ENCODE data around the gene TMEM147.
A peak's percentile ranks its signal among the peaks of the same experiment; 100 is the strongest.

Gene TMEM147, protein sequence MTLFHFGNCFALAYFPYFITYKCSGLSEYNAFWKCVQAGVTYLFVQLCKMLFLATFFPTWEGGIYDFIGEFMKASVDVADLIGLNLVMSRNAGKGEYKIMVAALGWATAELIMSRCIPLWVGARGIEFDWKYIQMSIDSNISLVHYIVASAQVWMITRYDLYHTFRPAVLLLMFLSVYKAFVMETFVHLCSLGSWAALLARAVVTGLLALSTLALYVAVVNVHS

DNA sequence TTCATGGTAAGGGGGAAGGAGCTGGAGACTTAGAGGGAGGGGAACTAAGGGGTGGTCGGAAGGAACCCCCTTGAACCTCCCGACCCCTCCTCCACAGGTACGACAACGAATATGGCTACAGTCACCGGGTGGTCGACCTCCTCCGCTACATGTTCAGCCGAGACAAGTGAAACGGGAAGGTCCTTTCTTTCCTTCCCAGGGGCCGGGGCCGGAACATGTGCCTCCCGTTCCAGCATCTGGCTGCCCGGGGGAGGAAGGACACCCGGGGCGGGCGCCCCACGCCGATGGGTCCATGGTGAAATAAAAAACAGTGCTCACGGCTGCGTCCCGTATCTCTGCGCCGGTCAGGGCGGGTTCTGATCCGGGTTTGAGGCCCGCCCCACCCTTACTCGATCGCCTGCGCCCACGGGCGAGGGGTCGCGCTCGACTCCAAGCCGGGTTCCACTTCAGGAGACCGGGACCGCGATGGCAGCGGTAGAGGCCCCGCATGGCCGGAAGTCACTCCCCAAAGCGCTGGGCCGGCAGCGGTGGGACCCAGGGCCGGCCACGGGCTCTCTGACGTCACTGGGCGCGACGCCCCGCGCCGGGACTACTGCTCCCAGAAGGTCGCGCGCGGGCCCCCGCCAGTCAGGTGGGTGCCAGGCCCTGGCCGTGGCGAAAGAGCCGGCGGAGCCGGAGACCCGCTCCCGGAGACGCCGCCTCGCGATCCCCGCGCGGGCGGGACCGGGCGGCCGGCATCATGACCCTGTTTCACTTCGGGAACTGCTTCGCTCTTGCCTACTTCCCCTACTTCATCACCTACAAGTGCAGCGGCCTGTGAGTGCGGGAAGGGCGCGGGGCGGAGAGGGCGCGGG is at the start of gene TMEM147:
TSS of gene TMEM147 (plus strand) at position 626 of the 854 bp plus-strand sequence. CDS start at position 740, 114 bp downstream.
- DNase-seq: peak; percentile 74

DNA sequence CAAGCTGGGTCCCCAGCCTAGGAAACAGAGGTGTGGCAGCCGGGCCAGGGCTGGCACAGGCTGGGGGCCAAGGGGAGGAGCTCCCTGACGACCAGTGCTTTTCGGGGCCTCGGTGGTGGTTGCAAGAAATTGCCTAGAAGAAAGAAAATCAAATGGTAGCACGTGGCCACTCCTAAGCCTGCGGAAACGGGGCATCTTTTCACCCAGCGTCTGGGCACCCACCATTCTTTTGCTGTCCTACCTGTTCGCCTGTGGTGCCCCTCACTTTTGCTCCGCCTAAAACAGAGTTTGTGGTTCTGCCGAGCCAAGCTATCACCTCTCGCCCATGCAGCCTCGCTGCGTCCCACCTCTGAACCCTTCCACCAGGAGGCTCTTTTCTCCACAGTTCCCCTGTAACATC is 48.0 kb upstream of the TMEM147 start:
- DNase-seq: no peak

DNA sequence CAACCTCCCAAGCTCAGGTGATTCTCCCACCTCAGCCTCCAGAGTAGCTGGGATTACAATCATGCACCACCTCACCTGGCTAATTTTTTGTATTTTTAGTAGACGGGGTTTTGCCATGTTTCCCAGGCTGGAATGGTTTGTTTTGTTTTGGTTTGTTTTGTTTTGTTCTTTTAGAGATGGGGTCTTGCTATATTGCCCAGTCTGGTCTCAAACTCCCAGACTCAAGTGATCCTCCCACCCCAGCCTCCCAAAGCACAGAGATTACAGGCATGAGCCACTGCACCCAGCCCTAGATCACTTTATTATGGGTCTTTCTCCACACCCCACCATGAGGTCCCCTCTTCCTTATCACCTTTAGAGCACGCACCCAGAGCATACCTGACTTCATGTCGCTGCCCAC is 47.2 kb upstream of the TMEM147 start:
- DNase-seq: no peak

DNA sequence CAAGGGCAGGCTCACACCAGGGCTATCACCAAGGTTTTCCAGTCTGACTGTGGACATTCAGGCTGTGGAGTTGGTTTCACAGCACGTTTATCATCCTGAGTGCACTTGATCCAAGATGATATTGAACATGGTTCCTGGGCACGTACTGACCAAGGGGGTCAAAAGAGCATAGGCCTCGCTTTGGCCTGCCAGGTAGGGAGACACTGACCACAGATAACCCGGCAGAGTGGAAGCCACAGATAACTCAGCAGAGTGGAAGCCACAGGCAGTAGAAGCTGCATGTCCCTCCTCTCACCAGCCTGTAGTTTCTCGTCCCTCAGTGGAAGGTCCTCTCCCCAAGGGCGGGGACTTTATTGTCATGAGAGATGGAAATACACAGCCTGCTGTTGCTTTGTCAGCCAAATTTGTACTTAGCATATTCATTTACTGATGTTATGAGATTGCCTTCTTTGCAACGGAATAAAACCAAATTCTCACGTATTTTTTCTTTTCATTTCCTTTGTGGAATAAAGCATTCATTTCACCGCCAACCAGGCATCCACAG is 46.4 kb upstream of the TMEM147 start:
- DNase-seq: no peak

DNA sequence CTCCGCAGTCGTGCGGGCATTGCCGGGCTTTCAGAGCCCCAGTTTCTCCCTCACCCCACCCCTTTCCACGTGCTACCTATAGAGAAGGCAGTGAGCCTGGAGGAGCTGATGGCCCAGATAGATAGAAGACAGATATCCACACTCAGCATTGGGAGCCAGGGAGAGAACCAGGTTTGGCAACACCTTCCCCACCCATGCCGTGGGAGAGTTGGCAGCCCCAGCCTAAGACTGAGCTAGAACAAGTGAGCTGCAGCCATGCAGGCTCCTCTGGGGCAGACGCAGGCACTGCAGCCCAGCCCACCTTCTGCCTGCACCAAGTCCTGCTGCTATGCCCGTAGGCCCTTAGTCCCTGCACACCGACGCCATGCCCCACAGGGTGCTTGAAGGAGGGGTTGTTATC is 44.8 kb upstream of the TMEM147 start:
- no peak for DNase-seq

DNA sequence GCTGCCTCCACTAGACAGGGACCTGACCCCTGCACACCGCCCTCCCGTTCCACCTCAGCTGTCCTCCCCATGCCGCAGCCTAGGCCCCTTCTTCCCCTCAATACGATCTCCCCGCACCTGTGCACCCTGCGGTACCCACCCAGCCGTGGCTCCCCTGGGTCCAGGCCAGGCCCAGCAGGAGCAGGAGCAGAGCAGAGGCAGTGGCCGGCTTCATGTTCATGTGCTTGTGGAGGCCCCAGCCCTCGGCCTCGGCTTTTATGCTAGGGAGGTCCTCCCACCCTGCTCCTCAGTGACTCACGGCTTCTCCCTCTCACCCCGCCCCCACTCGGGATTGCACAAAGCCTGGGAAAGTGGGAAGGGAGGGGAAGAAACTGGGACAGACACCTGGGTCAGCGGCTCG is 43.7 kb upstream of the TMEM147 start:
- no peak for DNase-seq

DNA sequence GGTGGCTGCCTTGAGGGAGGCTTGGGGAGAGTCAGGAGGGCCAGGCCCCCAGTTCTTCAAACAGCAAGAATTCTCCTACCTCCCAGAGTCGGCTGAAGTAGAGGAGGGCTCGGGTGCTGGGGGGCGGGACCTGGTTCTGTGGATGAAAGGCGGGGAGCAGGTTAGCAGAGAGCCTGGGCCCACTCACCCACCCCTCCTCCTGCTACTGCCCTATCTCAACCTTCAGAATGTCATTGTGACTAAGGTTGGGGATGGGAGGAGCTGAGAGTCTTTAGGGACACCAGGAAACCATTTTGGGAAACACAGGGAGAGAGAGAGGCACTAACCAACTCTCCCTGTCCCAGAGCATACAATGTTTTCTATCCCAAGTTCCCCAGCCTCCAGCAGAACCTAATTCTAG is 42.7 kb upstream of the TMEM147 start:
- no peak for DNase-seq

DNA sequence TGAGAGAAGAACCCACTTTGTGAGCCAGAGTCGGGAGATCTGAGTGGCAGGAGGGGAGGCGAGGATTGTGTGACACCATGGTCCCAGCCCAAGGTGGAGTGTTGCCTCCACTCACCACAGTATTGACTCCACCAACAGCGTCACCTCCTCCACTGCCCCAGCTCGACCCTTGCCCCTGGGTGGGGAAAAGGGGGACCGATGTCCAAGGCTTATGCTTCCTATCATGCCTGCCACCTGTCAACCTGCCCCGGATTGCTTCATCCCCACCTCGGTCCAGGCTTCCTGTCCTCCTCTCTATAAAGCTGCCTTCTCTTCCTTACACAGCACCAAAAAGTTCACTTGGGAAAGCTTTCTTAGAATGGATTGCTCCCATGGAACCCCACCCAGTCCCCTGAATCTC is 39.4 kb upstream of the TMEM147 start:
- DNase-seq: no peak

DNA sequence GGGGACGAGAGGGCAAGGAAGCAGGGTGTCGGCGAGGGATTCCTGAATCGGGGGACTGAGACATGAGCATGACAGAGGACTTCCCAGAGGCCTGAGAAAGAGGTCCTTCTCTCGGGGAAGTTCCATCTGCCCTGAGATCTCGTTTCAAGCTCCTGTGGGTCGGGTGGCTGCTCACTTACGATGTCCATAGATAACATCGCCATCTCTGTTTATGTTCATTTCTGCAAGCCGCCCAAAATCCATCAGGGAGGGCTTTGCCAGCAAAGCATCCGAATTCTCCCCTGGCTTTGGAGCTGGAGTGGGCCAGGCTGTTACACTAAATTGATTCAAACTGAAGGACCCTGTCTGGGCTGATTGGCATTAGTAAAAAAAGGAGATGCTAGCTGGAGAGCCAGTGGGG is 37.9 kb upstream of the TMEM147 start:
- no peak for DNase-seq

DNA sequence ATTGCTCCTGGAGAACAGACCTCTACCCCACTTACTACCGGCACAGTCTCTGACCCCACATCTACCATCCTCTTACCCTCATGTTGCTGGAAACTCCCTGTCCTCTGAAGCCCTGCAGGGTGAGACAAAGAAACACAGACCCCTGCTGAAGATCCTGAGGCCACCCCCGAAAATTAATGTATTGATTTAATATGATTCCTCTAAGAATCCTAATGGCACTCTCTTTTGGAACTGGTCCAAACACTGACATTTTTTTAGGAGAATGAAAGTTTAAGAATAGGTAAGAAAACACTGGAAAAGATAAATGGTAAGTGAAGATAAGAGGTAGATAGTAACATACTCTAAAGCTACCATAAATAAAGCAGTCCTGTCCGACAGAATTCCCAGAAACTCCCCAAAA is 37.3 kb upstream of the TMEM147 start:
- no peak for DNase-seq

DNA sequence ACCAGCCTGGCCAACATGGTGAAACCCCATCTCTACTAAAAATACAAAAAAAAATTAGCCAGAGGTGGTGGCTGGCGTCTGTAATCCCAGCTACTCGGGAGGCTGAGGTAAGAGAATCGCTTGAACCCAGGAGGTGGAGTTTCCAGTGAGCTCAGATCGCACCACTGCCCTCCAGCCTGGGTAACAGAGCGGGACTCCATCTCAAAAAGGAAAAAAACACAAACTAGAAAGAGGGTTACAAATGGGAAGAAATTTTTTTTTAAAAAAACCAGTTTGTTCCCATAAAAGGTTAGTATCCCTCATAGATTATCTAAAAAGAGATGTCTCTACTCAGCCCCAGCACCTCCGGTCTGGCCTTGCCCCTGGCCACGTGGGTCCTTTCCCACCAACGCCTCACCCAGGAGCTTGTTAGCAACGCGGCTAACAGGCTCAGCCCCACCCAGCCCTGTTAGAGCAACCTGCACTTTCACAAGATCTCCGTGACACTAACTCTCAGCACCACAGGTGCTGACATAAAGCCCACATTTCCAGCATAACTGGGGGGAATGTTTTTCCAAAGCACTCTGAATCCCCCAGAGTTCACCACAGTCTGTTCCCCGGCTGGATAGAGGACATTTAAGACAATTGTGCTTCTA is 36.3 kb upstream of the TMEM147 start:
- DNase-seq: peak; percentile 17

DNA sequence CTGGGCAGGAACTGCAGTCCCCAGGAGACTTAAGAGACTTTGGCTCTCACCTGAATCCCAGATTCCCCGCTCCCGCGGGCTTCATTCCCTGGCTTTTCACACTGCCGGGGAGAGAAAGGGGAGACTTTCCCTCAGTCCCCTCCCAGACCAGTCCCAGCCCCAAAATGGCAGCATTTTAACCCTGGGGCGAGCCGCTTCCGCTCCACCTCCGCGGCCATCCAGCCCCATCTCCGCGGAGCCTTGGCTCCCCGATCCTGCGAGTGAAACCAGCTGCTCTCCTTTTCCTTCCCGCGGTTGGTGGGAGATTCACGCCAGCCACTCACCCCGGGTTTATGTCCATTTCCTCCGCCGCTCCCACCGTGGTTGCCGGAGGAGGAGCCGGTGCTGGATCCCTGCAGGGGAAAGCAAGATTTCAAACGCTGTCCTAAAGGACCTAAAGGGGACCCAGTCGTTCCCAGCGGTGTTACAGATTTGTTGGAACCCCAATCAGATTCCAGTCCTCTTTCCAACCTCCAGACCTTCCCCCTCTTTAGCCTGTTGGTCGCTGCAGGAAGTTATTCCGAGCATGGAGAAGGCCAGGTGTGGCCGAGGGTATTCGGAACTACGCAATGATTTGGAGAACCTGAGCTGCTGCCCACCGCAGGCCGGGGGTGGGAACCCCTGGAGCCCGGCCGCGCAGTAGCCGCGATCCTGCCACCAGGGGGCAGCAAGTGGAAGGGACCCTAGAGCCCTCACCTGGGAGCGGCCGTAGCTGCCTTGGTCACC is 35.4 kb upstream of the TMEM147 start:
- DNase-seq: peak; percentile 70

DNA sequence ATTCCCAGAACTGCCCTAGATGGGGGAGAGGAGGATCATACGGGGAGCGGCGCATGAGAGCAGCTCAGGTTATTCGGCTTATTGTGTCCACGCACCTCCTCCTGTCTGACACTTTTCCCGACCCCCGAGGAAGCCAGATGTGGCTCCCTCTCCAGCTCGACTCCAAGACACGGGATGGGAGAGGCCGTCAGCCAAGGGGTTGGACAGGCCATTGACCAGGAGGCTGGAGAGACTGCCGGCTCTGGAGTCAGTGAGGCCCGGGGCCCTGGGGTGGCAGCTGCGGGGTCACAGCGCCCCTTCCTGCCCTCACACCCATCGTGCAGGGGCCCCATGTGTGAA is 34.8 kb upstream of the TMEM147 start:
- no peak for DNase-seq

DNA sequence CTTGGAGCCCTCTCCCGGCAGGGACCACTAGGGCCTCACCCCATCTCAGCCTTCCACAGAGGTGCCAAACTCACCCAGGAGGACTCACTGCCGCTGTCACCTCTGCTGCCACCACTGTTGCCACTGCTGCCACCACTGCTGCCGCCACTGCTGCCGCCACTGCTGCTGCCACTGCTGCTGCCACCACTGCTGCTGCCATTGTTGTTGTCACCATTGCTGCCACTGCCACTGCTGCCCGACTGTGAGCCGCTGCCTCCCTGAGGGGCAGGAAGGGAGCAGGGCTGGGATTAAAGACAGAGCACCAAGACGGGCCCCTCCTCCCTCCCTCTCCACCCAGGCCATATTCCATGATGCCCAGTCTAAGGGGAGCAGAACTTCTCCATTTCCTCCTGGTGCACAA is 34.1 kb upstream of the TMEM147 start:
- DNase-seq: no peak

DNA sequence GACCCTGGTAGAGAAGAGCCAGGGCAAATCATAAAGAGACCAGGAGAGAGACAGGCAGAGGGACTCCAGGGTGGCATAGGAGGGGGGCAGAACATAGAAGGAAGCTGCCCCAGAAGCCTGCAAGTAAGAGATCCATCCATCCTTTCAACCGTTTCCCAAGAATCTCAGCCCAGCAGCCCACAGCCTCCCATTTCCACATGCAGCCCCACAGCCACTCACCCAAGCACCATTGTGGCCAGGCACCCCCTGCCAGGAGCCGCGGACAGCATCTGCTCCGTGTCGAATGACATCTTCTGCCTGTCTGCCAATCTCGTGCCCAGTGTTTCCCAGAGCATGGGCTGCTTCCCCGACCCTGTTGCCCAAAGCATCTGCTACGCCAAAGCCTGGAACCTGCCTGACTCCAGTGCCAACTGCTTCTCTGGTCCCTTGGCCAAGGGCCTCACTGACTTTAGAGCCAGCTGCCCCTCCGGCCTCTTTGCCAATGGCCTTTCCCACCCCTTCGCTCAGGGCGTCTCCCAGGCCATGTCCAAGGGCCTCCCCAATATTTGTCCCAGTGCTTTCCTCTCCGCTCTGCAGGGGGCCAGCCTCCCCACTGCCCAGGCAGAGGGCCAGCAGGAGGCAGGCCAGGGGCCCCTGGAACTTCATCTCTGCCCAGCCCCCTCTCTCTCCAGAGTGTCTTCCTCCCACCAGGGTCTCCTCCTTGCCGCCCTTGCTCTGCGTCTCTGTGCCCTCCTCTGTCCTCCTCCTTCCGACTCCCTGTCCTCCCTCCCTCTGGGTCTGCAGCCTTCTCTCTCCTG is 32.4 kb upstream of the TMEM147 start:
- no peak for DNase-seq

DNA sequence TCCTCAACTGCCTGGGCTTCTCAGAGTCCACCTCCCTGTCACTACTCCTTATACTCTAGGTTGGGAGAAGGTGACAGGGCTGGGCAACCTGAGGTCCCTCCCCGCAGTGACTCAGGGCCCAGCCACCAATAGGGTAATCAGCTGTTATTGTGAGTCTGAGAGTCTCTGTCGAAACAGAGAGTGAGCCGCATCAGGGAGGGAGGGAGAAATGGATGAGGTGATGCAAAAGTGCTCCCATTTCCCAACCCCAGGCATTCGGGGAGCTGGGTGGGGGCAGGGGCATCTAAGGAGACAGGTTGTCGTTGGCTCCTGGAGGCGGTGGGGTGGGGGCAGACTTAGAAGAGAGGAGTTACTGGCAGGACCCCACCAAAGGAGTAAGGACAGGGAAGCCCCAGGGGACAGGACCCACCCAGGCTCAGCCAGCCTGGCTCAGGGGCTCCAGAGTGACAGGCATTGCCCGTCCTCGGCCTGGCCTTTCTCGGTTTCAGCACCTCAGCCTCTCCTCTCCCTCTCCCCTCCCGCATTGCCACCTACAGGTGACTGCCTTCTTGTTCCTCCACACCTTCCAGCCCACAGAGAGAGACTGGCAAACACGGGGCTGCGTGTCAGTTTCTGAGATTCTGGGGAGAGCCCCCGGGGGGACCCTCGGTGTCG is 31.7 kb upstream of the TMEM147 start, which contains the start of gene DMKN:
TSS of gene DMKN (minus strand) at position 22 of the 654 bp plus-strand sequence. CDS start 174 bp downstream, outside the sequence.
- DNase-seq: no peak

DNA sequence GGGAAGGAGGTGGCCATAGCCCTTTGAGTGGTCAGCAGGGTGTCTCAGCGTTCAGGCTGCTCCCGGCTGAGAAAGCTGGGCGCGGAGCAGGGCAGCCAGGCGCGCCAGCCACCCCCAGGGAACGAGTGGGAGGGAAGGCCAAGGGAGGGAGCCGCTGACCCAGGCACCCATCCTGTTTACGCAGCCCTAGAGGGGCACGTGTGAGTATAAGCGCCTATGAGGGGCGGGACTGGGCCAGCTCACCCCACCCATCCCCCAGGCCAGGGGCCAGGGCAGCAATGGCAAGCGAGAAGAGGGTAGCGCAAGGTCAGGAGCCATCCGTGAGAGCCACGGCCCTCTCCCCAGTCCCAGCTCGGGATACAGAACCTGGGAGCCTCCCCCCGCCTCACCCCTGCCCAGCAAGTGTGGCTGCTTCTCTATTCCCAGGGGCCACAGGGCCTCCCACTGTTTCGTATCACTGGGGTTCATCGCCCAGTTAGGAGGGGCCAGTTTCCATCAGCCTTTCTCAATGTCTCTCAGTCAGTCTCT is 31.1 kb upstream of the TMEM147 start:
- no peak for DNase-seq

DNA sequence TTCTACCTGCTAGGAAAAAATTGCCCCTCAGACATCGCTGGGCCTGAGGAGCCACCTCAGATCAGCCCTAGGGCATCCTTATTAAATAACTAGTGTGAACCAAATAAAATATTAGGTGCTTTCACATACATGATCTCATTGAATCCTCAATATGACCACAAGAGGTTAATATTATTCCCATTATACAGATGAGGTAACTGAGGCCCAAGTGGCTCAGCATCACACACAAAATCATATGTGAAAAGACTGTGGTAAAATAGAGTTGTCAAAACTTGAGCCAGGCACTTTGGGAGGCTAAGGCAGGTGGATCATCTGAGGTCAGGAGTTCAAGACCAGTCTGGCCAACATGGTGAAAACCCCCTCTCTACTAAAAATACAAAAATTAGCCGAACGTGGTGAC is 29.1 kb upstream of the TMEM147 start:
- no peak for DNase-seq

DNA sequence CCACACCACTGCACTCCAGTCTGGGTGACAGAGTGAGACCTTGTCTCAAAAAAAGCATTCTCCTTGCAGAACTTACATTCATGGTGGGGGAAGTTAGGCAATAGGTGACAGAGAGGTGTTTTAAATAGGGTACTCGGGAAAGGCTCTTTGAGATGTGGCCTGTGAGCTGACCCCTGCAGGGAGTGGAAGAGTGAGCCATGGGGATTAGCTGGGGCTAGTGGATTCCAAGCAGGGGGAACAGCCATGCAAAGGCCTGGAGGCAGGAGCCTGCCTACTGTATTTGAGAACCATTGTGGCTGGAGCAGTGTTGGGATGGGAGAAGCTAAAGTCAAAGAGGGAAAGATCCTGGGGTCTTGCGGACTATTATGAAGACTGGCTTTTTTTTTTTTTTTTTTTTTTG is 28.1 kb upstream of the TMEM147 start:
- no peak for DNase-seq

DNA sequence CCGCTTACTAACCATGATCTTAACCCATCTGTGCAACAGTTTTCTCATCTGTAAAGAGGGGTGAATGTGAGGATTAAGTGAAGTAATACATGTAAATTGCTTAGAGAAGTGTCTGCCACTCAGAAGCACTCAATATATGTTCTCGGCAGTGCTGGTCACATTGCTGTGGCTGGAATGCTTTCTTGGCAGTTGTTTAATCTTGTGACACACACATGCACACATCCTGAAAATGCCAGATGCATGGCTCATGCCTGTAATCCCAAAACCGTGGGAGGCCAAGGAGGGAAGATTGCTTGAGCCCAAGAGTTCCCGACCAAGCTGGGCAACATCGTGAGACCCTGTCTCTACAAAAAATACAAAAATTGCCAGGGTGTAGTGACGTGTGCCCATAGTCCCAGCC is 27.1 kb upstream of the TMEM147 start:
- no peak for DNase-seq

DNA sequence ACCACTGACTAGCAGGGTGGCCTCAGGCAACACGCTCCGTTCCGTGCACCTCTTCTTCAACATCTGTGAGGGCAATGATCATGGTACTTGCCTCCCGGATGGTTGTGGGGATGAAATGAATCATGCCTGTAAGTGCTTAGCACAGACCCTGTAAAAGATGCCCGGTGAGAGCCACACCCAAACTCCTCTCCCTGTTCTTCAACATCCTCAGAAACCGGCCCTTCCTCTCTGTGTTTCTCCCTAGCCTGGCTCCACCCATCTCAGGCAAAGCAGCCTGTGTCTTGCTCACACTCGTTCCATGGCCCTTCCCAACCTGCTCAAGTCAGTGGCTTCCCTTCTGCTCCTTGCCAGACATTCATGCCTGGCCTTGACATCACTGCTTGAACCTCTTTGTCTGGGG is 26.1 kb upstream of the TMEM147 start:
- DNase-seq: no peak
